ENCODE results near the gene LRMDA. TPM values are rescaled to one million over a fixed set of nuclear protein-coding genes. Genes with fewer than 3 reads are reported as not detected.

LRMDA gene
- total and polyA plus RNA-seq, 2 of the 13 experiments (the other 11 are each of a cell fraction or from before 2014, with no cell fraction given) = 13.4 to 22.0 TPM

- Histone ChIP-seq H3K27ac (ENCODE audit: extremely low read length, insufficient read depth, low read length) (no peak overlapping the region), H3K27me3 (ENCODE audit: control insufficient read depth in 1 of 2, insufficient read depth in 2 of 2, low read length in 2 of 2) (no peaks in the 10 kb centered on the region), H3K4me1 (ENCODE audit: insufficient read depth, low read length) (peaks cover 56% of the 10 kb centered on the region), H3K4me3 (replicated peaks in 1 of 3; ENCODE audit: insufficient read depth in 1 of 3, low read depth in 2 of 3, low read length in 3 of 3) (no peak overlapping the region), H2AFZ (ENCODE audit: low read length) (no peak overlapping the region), H3K36me3 (replicated peaks in 1 of 2; ENCODE audit: control insufficient read depth in 1 of 2, insufficient read depth in 2 of 2, low read length in 2 of 2) (no peaks in the 10 kb centered on the region), H3K9me3 (ENCODE audit: low read length) (no peaks in the 10 kb centered on the region), H3K79me2 (ENCODE audit: insufficient read depth, low read length) (no peaks in the 10 kb centered on the region), H3K9ac (ENCODE audit: insufficient read depth, low read depth, low read length) (no peak overlapping the region), H4K20me1 (ENCODE audit: insufficient read depth, low read length) (no peaks in the 10 kb centered on the region), H3K4me2 (ENCODE audit: low read depth, low read length) (no peak overlapping the region)
- 88% methylated on average over 4 of the region's 4 CpGs for WGBS (ENCODE audit: low lambda C conversion rate)
- ATAC-seq (no peak), FAIRE-seq (no peak), DNase-seq (ENCODE audit: low spot score) (no peak)
- POLR2A ChIA-PET = no interaction called here
- BruUV-seq (replicated peaks) = no TSS peak
- CTCF ChIA-PET (ENCODE audit: low intra/inter-chr PET ratio, low total read pairs) = no interaction called here
- in situ Hi-C loops (cut with HindIII; ENCODE audit: extremely low pct_ligation_motif_present, low pct_unique_long_range_greater_than_20kb) = no loop called here
- intact Hi-C loops (cut with micrococcal nuclease; ENCODE audit: unreplicated experiment) = loop anchor here (10.0 kb wide), 1 partner anchor 200 kb away; the partner anchor contains the start of gene ZNF503
- TF ChIP-seq DBP (CRISPR knock-in tag; IDR thresholded peaks at IDR 0.05; ENCODE audit: not compliant biosample characterization) (no peak), AFF4 (CRISPR knock-in tag; IDR thresholded peaks at IDR 0.05) (no peak), NFIB (CRISPR knock-in tag; IDR thresholded peaks at IDR 0.05; ENCODE audit: borderline replicate concordance) (no peak), TBL1XR1 (IDR thresholded peaks at IDR 0.05; ENCODE audit: borderline replicate concordance, low read length, partially characterized antibody) (no peak), IKZF5 (CRISPR knock-in tag; IDR thresholded peaks at IDR 0.05) (no peak), ZNF343 (CRISPR knock-in tag; IDR thresholded peaks at IDR 0.05) (no peak), ZNF777 (CRISPR knock-in tag; IDR thresholded peaks at IDR 0.05) (no peak), ZBTB10 (CRISPR knock-in tag; IDR thresholded peaks at IDR 0.05; ENCODE audit: borderline replicate concordance) (no peak), PHF20 (CRISPR knock-in tag; IDR thresholded peaks at IDR 0.05) (no peak), ZGPAT (CRISPR knock-in tag; IDR thresholded peaks at IDR 0.05) (no peak), KLF13 (CRISPR knock-in tag; IDR thresholded peaks at IDR 0.05) (no peak), NRL (CRISPR knock-in tag; IDR thresholded peaks at IDR 0.05; ENCODE audit: borderline replicate concordance) (no peak), CERS6 (CRISPR knock-in tag; IDR thresholded peaks at IDR 0.05) (no peak), SATB2 (CRISPR knock-in tag; IDR thresholded peaks at IDR 0.05) (no peak)
Observed at GRCh38 chr10:75605096-75605495, 173.7 kb downstream of the LRMDA start.

Data from HepG2 (cell line).